Measurements from ENCODE around the gene PSD. TPM values are rescaled to one million over a fixed set of nuclear protein-coding genes. Genes with fewer than 3 reads are reported as not detected.
"Not testable (repeated sequence)": the region's sequence is repeated elsewhere in the genome, so short reads cannot be mapped to it uniquely, and the experiment has no call there.

Gene PSD
- 0.24 and 1.5 TPM in 2 replicates for total RNA-seq (2014; rRNA removed; shearing (Covaris generic))

GRCh38 chr10:102418622-102419268 is at the start of gene PSD:
TSS of gene PSD (minus strand) at chr10:102418785. CDS start at chr10:102417038, 1,747 bp downstream.
- no peak for DNase-seq (ENCODE audit: low read depth)

GRCh38 chr10:102467971-102468438 is 49.4 kb upstream of the PSD start:
- DNase-seq (ENCODE audit: low read depth): no peak

GRCh38 chr10:102467318-102467717 is 48.7 kb upstream of the PSD start:
- no peak for DNase-seq (ENCODE audit: low read depth)

DNA sequence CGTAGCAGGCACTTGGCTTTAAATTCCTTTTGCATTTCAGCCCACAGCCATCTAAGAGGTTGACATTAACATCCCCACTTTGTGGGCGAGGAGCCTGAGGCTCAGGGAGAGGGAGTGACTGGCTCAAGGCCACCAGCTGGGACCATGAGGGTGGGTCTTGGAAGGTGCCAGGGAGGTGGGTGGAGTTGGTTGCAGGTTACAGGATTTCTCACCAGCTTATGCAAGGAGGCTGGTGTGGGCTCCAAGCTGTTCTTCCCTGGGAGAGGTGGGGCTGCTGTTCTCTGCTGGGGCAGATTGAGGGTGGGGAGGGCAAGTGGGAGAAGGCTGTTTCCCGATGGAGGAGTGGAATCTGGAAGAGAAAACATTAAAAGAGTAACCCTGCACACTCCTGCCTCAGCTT is 46.9 kb upstream of the PSD start:
- no peak for DNase-seq (ENCODE audit: low read depth)

- DNase-seq (ENCODE audit: low read depth): no peak
Measured at GRCh38 chr10:102463983-102464382, 45.4 kb upstream of the PSD start.

DNA sequence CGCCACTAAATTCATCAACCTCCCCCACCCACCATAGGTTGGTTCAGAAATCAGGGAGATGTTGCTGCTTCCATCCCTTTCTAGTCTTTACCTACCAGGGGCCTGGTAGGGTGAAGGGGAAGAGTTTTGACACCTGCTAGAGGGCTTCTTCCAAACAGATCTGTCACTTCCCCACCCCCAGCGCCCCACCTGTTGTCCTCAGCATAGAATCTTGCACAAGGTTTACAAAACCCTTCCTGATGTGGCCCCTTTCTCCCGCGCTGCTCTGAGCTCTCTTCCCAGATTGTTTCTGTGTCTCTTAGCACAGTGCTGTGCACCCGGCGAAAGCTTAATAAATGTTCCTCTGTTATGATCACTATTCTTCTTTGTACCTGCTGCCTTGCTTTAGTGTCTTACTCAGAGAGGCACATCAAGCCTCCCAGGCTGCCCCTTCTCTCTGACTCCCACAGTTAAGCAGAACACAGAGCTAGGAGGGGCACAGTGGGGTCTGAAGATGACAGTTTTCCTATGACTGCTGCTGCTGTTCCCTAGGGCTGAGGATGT is 44.0 kb upstream of the PSD start:
- no peak for DNase-seq (ENCODE audit: low read depth)

DNA sequence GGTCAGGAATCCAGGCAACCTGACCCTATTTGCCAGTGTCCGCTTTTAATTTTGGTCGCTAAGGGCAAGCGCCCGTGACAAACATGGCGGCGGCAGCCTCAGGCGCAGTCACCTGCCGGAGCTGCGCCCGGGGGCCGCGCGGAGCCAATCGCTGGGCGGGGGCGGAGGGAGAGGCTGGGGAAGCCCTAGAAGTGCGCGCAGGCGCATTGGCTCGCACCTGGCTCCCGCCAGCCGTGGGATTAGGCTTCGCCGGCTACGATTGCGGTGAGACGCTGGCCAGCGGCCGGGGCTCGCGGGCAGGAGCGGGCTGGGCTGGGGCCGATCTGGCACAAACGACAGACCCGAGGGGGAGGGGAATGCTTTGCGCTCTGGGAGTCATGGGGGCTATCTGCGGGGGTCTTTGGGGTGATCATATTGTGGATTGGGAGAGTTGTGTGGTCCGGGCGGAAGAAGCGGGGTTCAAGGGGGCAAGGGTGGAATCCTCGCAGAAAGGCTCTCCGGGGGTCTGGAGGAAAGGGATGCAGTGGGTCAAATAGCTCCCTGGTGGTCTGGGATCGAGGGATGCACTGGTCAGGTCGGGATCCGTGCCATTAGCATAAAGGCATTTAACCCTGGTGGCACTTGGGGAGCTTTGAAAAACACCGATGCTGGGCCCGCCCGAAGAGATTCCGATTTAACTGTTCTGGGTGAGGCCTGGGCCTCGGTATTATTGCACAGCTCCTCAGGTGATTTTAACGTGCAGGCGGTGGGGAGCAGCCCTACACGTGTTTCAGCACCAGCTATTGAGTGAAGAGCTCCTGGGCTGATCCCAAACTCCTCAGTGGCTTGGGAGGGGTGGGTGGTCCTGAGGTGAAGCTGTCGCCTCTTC is 42.8 kb upstream of the PSD start:
- DNase-seq (ENCODE audit: low read depth): peak; percentile 69

- no peak for DNase-seq (ENCODE audit: low read depth)
Measured at GRCh38 chr10:102460836-102461186, 42.2 kb upstream of the PSD start.

DNA sequence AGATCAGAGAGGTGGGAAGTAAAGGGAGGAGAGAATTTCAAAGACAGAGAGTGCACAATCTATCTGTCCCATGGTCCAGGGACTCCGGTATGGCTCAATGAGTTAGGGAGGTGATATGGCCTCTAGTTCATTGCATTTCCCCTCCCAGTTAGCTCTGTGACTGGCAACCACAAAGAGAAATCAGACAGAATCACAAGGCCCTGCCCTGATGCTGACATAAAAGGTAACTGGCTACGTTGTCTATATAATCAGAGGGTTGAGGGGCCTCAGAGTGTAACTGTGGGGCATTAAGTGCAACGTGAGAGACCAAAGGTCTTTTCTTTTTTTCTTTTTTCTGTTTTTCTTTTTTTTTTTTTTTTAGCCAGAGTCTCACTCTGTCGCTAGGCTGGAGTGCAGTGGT is 40.1 kb upstream of the PSD start:
- DNase-seq (ENCODE audit: low read depth): no peak

- DNase-seq (ENCODE audit: low read depth): no peak
Measured at GRCh38 chr10:102457591-102458150, 39.1 kb upstream of the PSD start.

DNA sequence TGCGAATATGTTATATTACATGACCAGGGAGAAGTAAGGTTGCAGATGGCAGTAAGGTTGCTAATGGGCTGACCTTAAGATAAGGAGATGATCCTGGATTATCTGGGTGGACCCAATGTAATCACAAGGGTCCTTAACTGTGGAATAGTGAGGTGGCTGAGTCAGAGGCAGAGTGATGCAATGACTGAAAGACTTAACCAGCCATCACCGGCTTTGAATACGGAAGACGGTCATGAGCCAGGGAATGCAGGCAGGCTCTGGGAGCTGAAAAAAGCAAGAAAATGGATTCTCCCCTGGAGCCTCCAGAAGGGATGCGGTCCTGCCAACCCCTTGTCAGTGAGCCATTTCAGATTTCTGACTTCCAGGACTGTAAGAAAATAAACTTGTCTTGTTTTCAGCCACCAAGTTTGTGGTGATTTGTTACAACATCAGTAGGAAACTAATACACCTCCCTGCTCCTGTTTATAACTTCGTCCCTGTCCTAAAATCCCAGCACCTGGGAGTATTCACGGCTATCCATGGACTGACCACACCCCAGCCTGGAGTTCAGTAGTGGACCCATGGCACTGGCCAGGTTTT is 37.4 kb upstream of the PSD start:
- peak; percentile 70 for DNase-seq (ENCODE audit: low read depth)

- DNase-seq (ENCODE audit: low read depth): not testable (repeated sequence)
Measured at GRCh38 chr10:102454662-102455487, 36.3 kb upstream of the PSD start.

- no peak for DNase-seq (ENCODE audit: low read depth)
Measured at GRCh38 chr10:102453502-102453901, 34.9 kb upstream of the PSD start.

DNA sequence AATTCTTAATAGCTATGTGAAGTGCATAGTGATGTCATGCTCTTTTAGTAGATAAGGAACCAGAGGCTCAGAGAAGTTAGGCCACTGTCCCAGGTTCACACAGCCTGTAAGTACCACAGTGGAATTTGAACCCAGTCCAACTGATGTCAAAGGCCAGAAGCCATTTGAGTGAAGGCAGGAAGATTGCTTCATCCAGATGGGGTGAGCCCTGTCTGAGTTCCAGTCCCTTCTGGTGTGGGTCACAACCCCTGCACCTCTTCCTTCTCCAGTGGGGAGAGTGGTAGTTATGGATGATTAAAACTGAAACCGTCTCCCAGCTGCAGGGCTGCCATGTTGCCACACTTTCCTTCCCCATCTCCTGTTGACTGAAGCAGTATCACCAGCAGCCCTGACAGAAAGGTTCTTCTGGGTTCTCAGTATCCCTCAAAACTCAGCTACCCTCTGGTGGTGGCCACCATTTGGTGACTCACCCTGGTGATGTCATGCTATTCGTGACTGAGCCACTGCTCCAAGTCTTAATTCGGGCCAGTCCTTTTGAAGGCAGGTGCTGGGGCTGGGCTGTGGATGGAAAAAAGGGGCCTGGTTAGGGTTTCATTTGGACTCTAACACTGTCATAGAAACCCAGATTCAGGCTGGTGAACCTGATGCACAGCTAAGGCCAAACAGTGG is 34.2 kb upstream of the PSD start:
- peak; percentile 86 for DNase-seq (ENCODE audit: low read depth)

GRCh38 chr10:102451105-102451969 is 32.8 kb upstream of the PSD start, which contains the start of gene C10orf95:
TSS of gene C10orf95 (minus strand) at chr10:102451543. CDS start at chr10:102451093, 450 bp downstream.
- no peak for DNase-seq (ENCODE audit: low read depth)

DNA sequence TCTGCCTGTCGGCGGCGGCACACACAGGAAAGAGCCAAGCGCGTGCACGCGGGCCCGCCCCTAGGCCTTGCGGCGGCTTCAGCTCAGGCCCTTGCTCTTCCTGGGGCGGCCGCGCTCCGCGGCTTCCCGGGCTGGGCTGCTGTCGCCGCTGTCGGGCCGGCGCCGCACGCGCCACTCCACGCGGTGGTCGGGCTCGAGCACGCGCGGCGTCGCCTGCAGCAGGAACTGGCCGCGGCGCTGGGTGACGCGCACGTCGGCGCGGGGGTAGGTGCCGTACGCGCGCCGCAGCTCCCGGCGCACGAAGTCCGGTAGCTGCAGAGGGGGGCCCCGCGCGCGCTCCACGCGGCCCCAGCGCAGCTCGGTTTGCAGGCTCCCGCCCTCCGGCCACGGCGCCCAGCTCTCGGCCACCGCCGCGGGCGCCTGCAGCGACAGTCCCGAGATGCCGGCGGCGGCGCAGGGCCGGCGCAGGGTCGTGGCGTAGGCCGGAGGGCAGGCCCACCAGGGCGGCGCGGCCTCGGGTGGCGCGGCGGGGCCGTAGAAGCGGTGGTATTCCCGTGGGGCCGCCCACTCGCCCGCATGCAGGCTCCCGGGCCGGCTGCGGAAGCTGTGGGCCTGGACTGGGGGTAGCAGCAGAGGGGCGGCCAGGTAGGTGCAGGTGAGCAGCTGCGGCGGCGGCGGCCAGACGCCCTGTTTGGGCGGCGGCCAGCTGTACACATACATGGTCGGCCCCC is 32.0 kb upstream of the PSD start:
- DNase-seq (ENCODE audit: low read depth): peak; percentile 76

GRCh38 chr10:102450124-102450373 is 31.5 kb upstream of the PSD start:
- no peak for DNase-seq (ENCODE audit: low read depth)

DNA sequence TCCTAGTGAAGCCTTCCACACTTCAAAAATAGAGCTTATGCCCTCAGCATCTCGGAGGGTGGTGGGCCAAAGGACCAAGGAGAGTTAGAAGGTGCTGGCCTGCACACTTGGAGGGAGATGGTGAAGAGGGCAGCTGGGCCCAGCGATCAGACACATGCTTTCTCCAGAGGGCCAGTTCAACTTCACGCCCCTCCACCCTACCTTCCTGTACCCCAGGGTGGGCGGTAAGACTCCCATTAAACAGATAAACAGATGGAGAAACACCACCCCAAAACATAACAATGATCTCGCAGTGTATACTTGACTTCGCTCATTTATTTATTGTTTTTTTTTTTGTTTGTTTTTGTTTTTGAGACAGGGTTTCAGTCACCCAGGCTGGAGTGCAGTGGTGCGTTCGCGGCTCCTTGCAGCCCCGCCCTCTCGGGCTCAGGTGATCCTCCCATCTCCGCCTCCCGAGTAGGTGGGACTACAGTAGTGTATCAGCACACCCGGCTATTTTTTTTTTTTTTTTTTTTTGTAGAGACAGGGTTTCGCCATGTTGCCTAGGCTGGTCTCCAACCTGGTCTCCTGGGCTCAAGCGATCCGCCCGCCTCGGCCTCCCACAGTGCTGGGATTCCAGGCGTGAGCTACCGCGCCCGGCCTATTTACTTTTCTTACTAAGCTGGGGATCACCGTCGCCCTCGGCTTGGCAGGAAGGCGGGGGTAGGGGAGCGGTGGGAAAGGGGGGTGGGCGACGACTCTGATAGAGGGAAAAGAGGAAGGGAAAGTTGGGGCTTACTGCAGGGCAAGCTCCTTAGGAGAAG is 30.9 kb upstream of the PSD start:
- DNase-seq (ENCODE audit: low read depth): peak; percentile 24
